ENCODE data around the gene GRK5. TPM values are rescaled to one million over a fixed set of nuclear protein-coding genes. Genes with fewer than 3 reads are reported as not detected.
A peak's percentile ranks its signal among the peaks of the same experiment; 100 is the strongest.

Gene GRK5
- total RNA-seq, 1 experiment from 2014 or later: 2.3 TPM

GRCh38 chr10:119237722-119238436 lies 30.5 kb downstream of the GRK5 start:
- POLR2A ChIA-PET: no interaction called here
- ATAC-seq: peak; percentile 55
- CTCF ChIA-PET: interaction anchor here (0.9 kb wide), 1 partner anchor 28 kb away, joined by 3 read pairs; no protein-coding TSS in a partner anchor
- Mint-ChIP-seq H3K27ac (peak overlapping the region; percentile 17; the same call in 1 of the 2 replicates), H3K9me3 (peaks cover under 1% of the 10 kb centered on the region), H3K4me1 (peaks cover 48% of the 10 kb centered on the region), H3K4me3 (peak overlapping the region; percentile 6; the same call in 1 of the 2 replicates), H3K27me3 (ENCODE audit: low read depth) (no peaks in the 10 kb centered on the region), H3K36me3 (no peaks in the 10 kb centered on the region)
- no peak for TF ChIP-seq SOX15 (CRISPR knock-in tag; IDR thresholded peaks at IDR 0.05)
- no peak for TF ChIP-seq SMAD3 (CRISPR knock-in tag; IDR thresholded peaks at IDR 0.05; ENCODE audit: borderline replicate concordance)
- no peak for TF ChIP-seq FOXP1 (CRISPR knock-in tag; IDR thresholded peaks at IDR 0.05; ENCODE audit: borderline replicate concordance)
- no peak for TF ChIP-seq CBFB (CRISPR knock-in tag; IDR thresholded peaks at IDR 0.05; ENCODE audit: low read depth)
- TF ChIP-seq KAT7 (CRISPR knock-in tag; IDR thresholded peaks at IDR 0.05; ENCODE audit: borderline replicate concordance): no peak
- TF ChIP-seq HMGXB4 (CRISPR knock-in tag; IDR thresholded peaks at IDR 0.05): no peak
- no peak for TF ChIP-seq ZNF532 (CRISPR knock-in tag; IDR thresholded peaks at IDR 0.05; ENCODE audit: borderline replicate concordance)
- TF ChIP-seq JAZF1 (CRISPR knock-in tag; IDR thresholded peaks at IDR 0.05): no peak
- TF ChIP-seq ZNF512 (CRISPR knock-in tag; IDR thresholded peaks at IDR 0.05; ENCODE audit: borderline replicate concordance): no peak
- no peak for TF ChIP-seq ATF6 (CRISPR knock-in tag; IDR thresholded peaks at IDR 0.05)
- TF ChIP-seq EMX1 (CRISPR knock-in tag; IDR thresholded peaks at IDR 0.05): no peak
- TF ChIP-seq OVOL2 (CRISPR knock-in tag; IDR thresholded peaks at IDR 0.05; ENCODE audit: borderline replicate concordance): no peak
- TF ChIP-seq E2F5 (CRISPR knock-in tag; IDR thresholded peaks at IDR 0.05): no peak
- no peak for TF ChIP-seq ATF3 (CRISPR knock-in tag; conservative IDR thresholded peaks at IDR 0.05)
- TF ChIP-seq CTCF (IDR thresholded peaks at IDR 0.05): no peak
- TF ChIP-seq ZNF219 (CRISPR knock-in tag; IDR thresholded peaks at IDR 0.05; ENCODE audit: borderline replicate concordance): no peak
- DNase-seq (ENCODE audit: low spot score): no peak
